Peyer's patch (tissue), 4 donors: ENCODE measurements around the gene ZXDC.

ENCODE experiments used
- POLR2A ChIP-seq, 2 donors: fragments of 450-650 bp; IDR thresholded peaks; one replicate each; pipeline ENCODE4 v1.5.1; 2017; ENCODE audit warnings: antibody characterized with exemption in 2 of 2, mild to moderate bottlenecking in 2 of 2, moderate library complexity in 2 of 2
- TF ChIP-seq, protein P1 (sequence below), 6 experiments: fragments of 450-650 bp in 4 of 6; fragments of 200-600 bp in 2 of 6; sonication (generic) in 1 of 6; IDR thresholded peaks; one replicate each; pipeline ENCODE4 v1.5.1; 2017 to 2019; ENCODE audit warnings: antibody characterized with exemption in 6 of 6, mild to moderate bottlenecking in 3 of 6, moderate library complexity in 1 of 6

DNA sequence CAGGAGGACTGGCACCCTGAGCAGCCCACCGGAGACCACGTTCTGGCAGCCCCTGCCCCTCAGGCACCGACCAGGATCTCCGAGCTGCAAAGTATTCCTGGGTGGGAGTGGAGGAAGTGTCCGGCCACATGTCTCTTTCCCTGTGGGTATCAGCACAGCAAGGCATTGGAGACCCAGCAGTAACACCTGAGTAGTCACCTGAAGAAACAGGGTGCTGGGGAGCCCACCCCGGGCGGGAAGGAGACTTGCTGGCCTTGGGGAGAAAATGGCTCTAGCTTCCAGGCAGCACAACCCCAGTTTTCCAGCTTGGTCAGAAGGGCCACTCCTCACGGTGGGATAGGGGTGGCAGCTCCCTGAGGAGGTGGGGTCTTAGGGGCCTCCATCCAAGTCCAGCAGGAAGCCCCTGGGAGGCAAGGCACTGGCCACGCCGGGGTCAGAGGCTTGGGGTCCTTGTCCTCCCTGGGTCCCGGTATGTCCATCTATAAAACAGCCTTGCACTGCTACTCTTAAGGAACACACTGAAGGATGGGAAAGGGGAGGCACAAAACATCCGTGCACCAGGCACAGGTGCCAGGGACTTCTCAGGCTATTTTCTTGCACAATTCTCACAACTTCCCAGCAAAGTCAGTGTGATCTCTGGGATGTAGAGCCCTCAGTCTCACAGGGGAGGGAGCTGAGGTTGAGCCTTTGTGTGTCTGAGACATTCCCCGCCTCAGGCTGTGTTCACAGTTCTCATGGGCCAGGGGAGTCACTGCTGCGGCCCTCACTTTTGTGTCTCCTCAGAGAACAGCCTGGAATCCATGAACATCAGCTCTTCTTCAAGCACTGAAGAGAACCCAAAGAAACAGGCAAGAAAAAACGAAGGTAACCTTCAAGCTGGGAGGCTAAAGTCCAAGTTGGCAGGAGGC is 69.0 kb downstream of the ZXDC start:
- TF ChIP-seq, protein P1, sequence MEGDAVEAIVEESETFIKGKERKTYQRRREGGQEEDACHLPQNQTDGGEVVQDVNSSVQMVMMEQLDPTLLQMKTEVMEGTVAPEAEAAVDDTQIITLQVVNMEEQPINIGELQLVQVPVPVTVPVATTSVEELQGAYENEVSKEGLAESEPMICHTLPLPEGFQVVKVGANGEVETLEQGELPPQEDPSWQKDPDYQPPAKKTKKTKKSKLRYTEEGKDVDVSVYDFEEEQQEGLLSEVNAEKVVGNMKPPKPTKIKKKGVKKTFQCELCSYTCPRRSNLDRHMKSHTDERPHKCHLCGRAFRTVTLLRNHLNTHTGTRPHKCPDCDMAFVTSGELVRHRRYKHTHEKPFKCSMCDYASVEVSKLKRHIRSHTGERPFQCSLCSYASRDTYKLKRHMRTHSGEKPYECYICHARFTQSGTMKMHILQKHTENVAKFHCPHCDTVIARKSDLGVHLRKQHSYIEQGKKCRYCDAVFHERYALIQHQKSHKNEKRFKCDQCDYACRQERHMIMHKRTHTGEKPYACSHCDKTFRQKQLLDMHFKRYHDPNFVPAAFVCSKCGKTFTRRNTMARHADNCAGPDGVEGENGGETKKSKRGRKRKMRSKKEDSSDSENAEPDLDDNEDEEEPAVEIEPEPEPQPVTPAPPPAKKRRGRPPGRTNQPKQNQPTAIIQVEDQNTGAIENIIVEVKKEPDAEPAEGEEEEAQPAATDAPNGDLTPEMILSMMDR (IDR thresholded peaks at IDR 0.05) = no peak
- TF ChIP-seq POLR2A (IDR thresholded peaks at IDR 0.05) = no peak
